GM19395 (cell line): ENCODE data around the gene USP10.

ENCODE experiments used
- ATAC-seq: cut with Tn5 transposase; IDR thresholded peaks from one replicate; pipeline ENCODE4 v1.9.1; 2021; ENCODE audit warnings: mild to moderate bottlenecking, moderate library complexity; ENCODE audit not compliant: unreplicated experiment

Gene USP10

DNA sequence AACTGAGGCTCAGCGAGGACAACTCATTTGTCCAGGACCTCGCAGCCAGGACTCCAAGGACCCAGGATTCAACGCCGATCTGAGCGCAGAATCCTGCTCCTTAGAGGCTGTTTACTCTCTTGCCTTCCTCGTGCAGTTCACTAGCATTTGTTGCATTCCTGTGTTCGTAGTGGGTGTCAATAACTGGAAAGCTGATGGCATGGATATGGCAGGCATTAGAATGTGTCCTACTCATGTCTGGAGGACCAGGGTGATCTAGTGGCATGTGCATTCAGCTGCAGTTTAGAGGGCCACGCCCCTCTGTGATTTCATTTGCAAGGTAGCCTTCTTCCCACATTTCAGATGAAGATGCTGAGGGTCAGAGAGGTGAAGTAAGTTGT lies 120.5 kb downstream of the USP10 start:
- ATAC-seq = no peak

DNA sequence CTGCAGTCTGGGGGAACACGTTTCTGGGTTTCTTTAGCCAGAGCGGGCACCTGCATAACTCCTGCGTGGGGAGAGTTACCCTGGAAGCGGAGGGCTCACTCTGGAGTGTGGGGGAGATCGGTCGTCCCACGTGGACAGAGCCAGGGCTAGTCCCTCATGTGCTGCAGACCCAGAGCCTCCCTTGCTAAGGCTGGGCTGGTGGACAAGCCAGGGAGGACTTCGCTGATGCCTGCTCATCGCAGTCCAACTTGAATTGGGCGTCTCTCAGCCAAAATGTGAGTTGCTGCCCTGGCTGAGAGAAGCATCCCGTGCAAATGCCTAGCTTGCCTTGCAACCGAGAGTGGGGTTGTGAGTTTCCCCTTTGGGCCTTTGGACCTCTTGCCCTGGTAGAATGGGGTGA lies 121.0 kb downstream of the USP10 start:
- no peak for ATAC-seq

DNA sequence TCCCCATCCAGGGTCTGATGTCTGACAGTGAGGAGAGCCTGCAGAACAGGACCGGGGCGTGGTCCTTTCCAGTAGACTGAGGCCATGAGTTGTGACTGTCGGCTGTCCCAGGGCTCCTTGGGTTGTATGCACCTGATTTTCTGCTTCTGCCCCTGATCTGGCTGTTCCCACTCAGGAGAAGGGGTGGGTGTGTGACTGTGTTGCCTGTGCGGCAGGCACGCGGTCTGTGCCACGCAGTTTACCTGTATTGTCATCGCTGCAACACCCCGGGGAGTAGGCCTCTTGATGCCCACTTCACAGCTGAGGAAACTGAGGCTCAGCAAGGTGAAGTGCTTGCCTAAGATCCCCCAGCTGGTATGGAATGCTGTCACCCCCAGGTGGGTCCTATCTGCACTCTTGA lies 121.4 kb downstream of the USP10 start:
- ATAC-seq = no peak

DNA sequence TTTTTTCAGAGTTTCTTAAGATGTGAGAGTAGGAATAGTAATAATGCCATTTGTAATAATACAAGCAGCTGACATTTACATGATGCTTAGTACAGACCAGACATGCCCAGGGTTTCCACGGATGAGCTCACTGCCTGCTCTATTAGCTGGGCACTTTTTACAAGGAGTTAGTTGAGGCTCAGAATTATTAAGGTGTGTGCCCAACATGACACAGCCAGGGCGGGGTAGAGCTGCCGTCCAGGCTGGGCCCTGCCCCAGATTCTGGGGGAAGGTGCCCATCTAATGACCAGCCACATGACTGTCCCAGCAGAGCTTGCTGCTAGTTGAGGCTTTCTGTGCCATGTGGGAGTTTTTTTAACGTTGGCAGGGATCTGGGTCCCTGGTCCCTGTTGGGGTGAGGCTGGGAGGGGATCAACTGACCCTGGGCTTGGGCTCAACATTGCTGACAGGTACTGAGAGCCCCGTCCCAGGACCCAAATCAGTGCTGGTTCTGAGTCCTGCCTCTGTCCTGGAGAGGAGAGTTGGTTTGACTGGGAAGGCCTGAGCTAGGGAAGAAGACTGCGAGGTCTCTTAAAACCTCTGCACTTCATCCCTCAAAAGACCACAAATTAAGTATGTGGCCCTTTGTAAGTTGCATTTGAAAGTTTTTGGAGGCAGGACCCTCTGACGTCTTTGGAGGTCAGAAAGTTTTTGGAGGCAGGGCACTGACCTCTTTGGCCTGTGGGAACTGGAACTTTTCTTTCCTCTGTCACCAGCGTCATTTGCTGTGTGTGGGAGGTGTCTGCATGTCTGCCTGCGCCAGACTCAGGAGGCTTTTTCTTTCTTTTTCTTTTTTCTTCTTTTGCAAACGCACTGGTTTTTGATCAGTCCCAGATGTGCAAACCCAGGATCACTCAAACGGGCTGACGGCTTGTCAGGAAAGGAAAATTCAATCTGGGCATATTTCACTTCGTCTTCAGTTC lies 122.2 kb downstream of the USP10 start:
- no peak for ATAC-seq

DNA sequence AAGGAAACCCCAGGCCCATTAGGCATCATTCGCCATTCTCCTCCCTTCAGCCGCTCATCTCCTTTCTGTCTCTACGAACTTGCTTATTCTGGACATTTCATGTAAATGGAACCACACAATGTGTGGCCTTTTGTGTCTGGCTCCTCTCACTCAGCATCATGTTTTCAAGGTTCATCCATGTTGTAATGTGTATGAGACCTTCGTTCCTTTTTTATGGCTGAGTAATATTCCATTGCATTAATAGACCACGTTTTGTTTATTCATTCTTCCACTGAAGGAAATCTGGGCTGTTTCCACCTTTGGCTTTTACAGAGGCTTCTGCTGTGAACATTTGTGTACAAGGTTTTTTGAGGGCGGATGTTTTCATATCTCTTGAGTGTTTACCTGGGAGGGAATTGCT lies 123.2 kb downstream of the USP10 start:
- no peak for ATAC-seq

DNA sequence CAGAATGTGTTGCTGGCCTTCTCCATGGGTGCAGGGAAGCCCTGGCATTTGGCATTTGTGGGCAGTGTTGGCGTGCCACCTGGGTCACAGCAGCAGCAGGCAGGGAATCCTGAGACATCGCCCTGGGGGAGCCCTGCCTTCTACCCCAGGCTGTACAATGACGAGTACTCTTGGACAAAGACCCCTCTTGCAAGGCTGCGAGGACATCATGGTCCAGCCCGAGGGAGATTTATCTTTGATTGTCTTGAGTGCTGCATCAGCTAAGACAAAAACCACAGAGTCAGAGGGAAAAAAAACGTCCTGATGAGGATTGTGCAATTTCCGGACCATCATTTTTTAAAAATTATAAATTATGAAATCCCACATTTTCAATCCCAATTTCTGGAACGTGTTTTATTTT lies 123.7 kb downstream of the USP10 start:
- no peak for ATAC-seq

DNA sequence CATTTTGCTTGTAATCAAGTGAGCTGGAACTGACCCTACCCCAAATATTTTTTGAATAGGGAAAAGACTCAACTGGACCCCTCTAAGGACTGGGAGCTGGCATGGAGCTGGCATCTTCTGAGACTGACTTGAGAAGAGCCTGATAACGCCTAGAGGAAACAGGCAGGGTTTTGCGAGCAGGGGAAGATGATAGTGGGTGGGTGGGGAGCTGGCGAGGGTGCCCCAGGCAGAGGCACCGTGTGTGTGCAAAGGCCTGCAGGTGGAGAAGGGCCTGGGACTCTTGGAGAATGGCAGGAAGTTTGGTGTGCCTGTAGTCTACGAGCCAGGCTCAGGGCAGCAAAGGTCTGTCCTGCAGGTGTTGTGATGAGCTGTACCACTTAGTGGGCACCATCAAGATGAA lies 124.1 kb downstream of the USP10 start:
- ATAC-seq = no peak

DNA sequence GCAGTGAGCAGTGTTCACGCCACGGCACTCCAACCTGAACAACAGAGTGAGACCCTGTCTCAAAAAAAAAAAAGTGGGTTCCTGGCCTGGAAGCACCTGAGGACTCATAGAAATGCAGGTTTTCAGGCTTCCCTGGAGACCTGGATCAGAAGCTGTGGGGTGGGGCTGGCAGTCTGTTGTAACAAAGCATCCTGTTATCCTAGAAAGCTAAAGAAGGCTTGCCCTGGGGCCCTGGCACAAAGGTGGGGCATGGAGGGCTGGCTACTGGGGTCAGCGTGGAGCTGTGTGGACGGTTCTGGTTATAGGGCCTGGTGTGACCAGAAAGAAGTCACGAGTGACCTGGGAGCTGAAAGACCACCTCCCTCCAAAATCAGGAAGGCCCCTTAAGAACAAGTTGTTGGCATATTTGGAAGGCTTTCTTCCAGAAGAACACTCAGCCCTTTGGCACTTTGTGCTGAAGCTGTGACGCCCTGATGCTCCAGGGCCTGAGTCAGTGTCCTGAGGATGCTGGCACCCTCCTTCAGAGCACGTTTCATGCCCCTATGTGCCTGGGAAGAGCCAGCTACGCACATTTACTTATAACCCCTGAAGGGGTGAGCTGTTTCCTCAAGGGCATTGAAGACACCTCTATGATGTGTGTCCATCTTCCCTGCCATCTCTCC lies 126.2 kb downstream of the USP10 start:
- ATAC-seq = no peak

DNA sequence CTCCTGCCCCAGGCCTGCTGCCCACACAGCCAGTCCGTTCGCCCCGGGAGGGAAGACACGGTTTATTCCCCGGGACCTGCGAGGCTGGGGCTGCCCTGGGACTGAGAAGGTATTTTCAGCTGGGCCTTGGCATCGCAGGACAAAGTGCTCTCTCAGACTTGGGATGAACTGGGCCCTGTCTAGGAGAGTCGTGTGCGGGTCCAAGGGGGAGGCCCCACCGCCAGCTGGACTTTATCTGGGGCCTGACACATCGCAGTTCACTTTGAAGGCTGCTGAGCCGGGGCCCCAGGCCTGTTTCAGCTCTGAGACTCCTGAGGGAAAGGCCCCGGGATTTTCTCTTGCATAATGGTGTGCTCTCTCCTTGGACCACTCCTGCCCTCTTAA lies 126.8 kb downstream of the USP10 start:
- ATAC-seq = no peak

DNA sequence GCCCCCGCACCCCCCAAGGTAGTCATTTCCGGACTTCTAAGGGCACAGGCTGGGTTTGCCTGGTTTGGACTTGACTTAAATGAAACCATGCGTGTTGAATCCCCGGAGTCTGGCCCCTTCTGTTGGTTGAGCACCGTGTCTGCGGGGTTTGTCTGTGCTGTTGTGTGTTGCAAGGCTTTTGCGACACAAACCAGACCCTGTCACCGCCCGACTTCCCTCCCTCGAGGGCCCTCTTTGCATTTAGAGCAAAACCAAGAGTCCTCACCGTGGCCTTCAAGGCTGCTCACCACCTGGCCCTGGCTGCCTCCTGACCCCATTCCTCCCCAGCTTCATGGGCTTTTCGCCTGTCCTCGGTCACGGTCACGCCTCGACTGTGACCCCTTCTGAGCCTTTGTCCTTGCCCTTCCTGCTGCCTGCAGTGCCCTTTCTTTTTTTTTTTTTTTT lies 127.4 kb downstream of the USP10 start:
- ATAC-seq = no peak

DNA sequence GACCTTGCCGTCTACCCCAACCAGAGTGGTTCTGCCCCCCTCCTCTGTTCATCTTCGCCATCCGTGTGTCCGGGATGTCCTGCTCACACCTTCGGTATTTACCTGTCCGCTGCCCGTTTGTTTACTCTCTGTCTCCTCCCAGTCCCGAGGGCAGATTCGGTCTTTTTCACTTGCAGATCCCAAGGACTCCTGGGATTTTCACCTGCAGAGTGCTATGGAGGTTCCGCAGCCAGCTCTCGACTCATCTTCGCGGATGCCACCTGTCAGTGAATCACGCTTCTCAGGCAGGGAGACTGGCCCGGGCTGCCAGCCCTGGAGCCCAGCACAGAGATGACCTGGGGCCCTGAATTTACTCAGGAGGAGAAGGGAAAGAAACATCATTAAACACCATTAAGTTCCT lies 128.1 kb downstream of the USP10 start:
- ATAC-seq = no peak

DNA sequence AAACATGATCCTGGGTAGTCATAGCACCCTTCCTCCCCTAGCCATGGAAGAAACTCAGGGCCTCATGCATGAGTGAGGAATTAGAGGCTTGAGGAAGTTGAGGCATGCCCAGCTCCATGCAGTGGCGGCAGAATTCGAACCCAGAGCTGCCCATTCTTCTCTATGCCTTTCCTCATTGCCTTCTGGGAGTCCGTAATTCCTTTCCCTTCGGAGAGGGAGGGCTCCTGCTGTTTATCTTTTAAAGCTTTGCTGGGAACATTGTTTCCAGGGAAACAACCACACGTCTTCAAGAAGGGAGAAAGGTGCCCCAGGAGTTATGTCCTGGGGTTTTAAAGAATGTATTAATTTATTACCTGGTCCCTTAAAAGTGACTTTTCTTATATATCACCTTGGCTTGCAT lies 128.5 kb downstream of the USP10 start:
- ATAC-seq = no peak
